HepG2 (cell line): Measurements from ENCODE around the gene COMMD1. TPM values are rescaled to one million over a fixed set of nuclear protein-coding genes. Genes with fewer than 3 reads are reported as not detected.

ENCODE experiments used
- AKNA ChIP-seq: sonication (generic); formaldehyde crosslinking; IDR thresholded peaks from 2 replicates; pipeline ENCODE4 v1.4.0; 2020; ENCODE audit warnings: missing genetic modification reagents, borderline replicate concordance
- ATF7-NPFF ChIP-seq: sonication (generic); formaldehyde crosslinking; IDR thresholded peaks from 2 replicates; pipeline ENCODE4 v1.8.1; 2023; ENCODE audit warnings: mild to moderate bottlenecking, low read depth, missing genetic modification reagents, moderate library complexity
- CENPBD1 ChIP-seq: sonication (generic); formaldehyde crosslinking; IDR thresholded peaks from 2 replicates; pipeline ENCODE4 v1.8.0; 2022; ENCODE audit warnings: missing genetic modification reagents, low read depth, mild to moderate bottlenecking, borderline replicate concordance
- FOSL1 ChIP-seq: sonication (generic); formaldehyde crosslinking; IDR thresholded peaks from 2 replicates; pipeline ENCODE4 v1.9.0; 2021; ENCODE audit warnings: missing genetic modification reagents, borderline replicate concordance
- HCFC1 ChIP-seq: fragments of 150-350 bp; IDR thresholded peaks from 2 replicates; pipeline ENCODE4 v1.6.1; 2014; ENCODE audit warnings: low read depth, low read length
- HNF1B ChIP-seq: sonication (generic); formaldehyde crosslinking; IDR thresholded peaks from 2 replicates; pipeline ENCODE4 v1.5.1; 2020; ENCODE audit warnings: mild to moderate bottlenecking, moderate library complexity, missing genetic modification reagents
- HNRNPH1 ChIP-seq: fragments of 200-400 bp; formaldehyde crosslinking; optimal IDR thresholded peaks from 2 replicates; pipeline ENCODE3; 2017; ENCODE audit warnings: mild to moderate bottlenecking, low read depth, low read length
- NR2F1 ChIP-seq, 2 experiments: fragments of 450-650 bp in 1 of 2; formaldehyde crosslinking in 1 of 2; IDR thresholded peaks; 2 replicates each; pipeline versions ENCODE4 v1.5.0 to v1.6.1; 2016 to 2020; ENCODE audit warnings: mild to moderate bottlenecking in 1 of 2, missing compliant biosample characterization in 1 of 2, missing genetic modification reagents in 1 of 2, moderate library complexity in 1 of 2
- SRSF4 ChIP-seq: fragments of 200-400 bp; formaldehyde crosslinking; IDR thresholded peaks from one replicate; pipeline ENCODE4 v1.6.1; 2018; ENCODE audit warnings: mild to moderate bottlenecking, low read depth, low read length, moderate library complexity; ENCODE audit not compliant: poor library complexity, severe bottlenecking
- TBP ChIP-seq: sonication (generic); formaldehyde crosslinking; IDR thresholded peaks from 2 replicates; pipeline ENCODE4 v1.5.0; 2020; ENCODE audit warnings: missing genetic modification reagents
- XRCC5 ChIP-seq: fragments of 200-400 bp; formaldehyde crosslinking; optimal IDR thresholded peaks from 2 replicates; pipeline ENCODE3; 2017; ENCODE audit warnings: mild to moderate bottlenecking, low read length
- ZBTB4 ChIP-seq: sonication (generic); formaldehyde crosslinking; IDR thresholded peaks from 2 replicates; pipeline ENCODE4 v1.4.0; 2020; ENCODE audit warnings: missing genetic modification reagents, mild to moderate bottlenecking, borderline replicate concordance
- ZFP1 ChIP-seq: IDR thresholded peaks from 2 replicates; pipeline ENCODE4 v1.6.1; 2016
- ZNF253 ChIP-seq: sonication (generic); formaldehyde crosslinking; IDR thresholded peaks from 2 replicates; pipeline ENCODE4 v1.8.0; 2022; ENCODE audit warnings: mild to moderate bottlenecking, missing genetic modification reagents, borderline replicate concordance
- ZNF546 ChIP-seq: sonication (generic); formaldehyde crosslinking; conservative IDR thresholded peaks from 2 replicates; pipeline ENCODE4 v1.8.1; 2023; ENCODE audit warnings: mild to moderate bottlenecking, missing genetic modification reagents
- polyA plus RNA-seq, 8 experiments: library from polyadenylated mRNA; depleted of rRNA in 3 of 8; stranded (reverse) in 7 of 8; unstranded in 1 of 8; fragments of >200 nt; fragmentation: Illumina TruSeq in 4 of 8; extraction: Trizol in 4 of 8; gene quantifications; 2 replicates each; pipeline versions ENCODE4 v1.2.1 to v1.2.3, GENCODE V29; 2011 to 2016; ENCODE audit warnings: low read depth in 4 of 8, missing spikeins in 1 of 8, mixed read lengths in 1 of 8; ENCODE audit not compliant: insufficient read depth in 1 of 8
- total RNA-seq, 5 experiments: library from RNA; depleted of rRNA; stranded (reverse); fragments of >200 nt; fragmentation: Illumina TruSeq; extraction: Trizol; gene quantifications; 2 replicates each; pipeline ENCODE4 v1.2.3, GENCODE V29; 2016; ENCODE audit warnings: low read depth in 1 of 5

The COMMD1 gene
- total and polyA plus RNA-seq, 2 of the 13 experiments (the other 11 are each of a cell fraction or from before 2014, with no cell fraction given): 25.7 to 105 TPM

GRCh38 chr2:61888267-61889055 is 17.0 kb upstream of the COMMD1 start, which contains the start of gene CCT4 (continued):
- TF ChIP-seq HNF1B (CRISPR knock-in tag) (peak; percentile 92), ATF7-NPFF (CRISPR knock-in tag) (peak; percentile 97), HNRNPH1 (no peak), ZFP1 (CRISPR knock-in tag) (peak; percentile 74; the same call in 1 of the 2 replicates), ZNF253 (CRISPR knock-in tag) (peak; percentile 97), NR2F1 (CRISPR knock-in tag; IDR thresholded peaks at IDR 0.05) (peak in 1 of 2 experiments; percentile 47; a peak in 2 of 4 replicates), SRSF4 (peak; percentile 80), AKNA (CRISPR knock-in tag) (peak; percentile 83; the same call in 1 of the 2 replicates), ZBTB4 (peak; percentile 88), XRCC5 (peak; percentile 88), TBP (CRISPR knock-in tag) (0 out of 2 replicates have a peak, but pooled peaks have one; percentile 72), ZNF546 (peak; percentile 82; the same call in 1 of the 2 replicates), FOSL1 (CRISPR knock-in tag) (no peak), CENPBD1 (no peak), HCFC1 (peak; percentile 88)
